C4-2B (cell line): ENCODE data around the gene RNF141.

ENCODE experiments used
- CTCF ChIP-seq: fragments of 450-650 bp; conservative IDR thresholded peaks from 2 replicates; pipeline ENCODE4 v1.5.1; 2017; ENCODE audit warnings: mild to moderate bottlenecking
- ZFX ChIP-seq: fragments of 450-650 bp; IDR thresholded peaks from 2 replicates; pipeline ENCODE4 v1.6.1; 2017

DNA sequence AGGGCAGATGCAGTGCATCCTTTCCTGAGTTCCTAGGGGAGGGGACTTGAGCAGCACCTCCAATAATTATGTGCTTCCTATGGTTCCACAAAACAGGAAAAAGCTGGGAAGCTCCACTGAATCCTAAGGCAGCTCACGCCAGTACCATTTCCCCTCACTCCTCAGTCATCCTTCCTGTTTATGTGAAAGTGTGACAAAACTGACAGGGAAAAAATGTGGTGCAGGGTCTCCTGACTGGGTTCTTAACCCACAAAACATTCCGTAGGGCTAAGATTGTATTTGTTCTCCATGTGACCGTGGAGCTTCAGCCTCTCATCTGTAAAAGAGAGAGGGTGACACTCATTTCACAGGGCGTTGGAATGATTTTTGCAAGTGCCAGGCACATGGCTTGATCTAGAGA, 39.6 kb upstream of the RNF141 start:
- TF ChIP-seq CTCF (no peak), ZFX (no peak)
